ENCODE data around the gene DAD1.

- no peak for TF ChIP-seq GATA2 (IDR thresholded peaks at IDR 0.05; ENCODE audit: low read depth, low read length)
- no peak for TF ChIP-seq GATA3 (IDR thresholded peaks at IDR 0.05; ENCODE audit: low read depth, low read length)
These were observed 16.4 kb downstream of the DAD1 start for GRCh38 chr14:22572562-22573058.

Data from SH-SY5Y (cell line).